Left renal cortex interstitium (tissue), 4 donors: ENCODE results near the gene RAET1L. TPM values are rescaled to one million over a fixed set of nuclear protein-coding genes. Genes with fewer than 3 reads are reported as not detected.
A peak's percentile ranks its signal among the peaks of the same experiment; 100 is the strongest.
"Not testable (repeated sequence)": the region's sequence is repeated elsewhere in the genome, so short reads cannot be mapped to it uniquely, and the experiment has no call there.

Source experiments
- DNase-seq, 4 donors: peaks; one replicate each; pipeline ENCODE4 v3.0.0-alpha.2; 2013; ENCODE audit warnings: low read depth in 4 of 4, low spot score in 2 of 4, missing footprints in 1 of 4
- polyA plus RNA-seq, 4 donors: library from polyadenylated mRNA; unstranded; fragments of 120-200 nt; gene quantifications; one replicate each; pipeline ENCODE4 v1.2.1, GENCODE V29; 2013; ENCODE audit not compliant: insufficient read length in 4 of 4

RAET1L gene
- polyA plus RNA-seq, result not detected

GRCh38 chr6:150025201-150025917, at the start of gene RAET1L:
Gene RAET1L, minus strand, starts transcription at chr6:150025532. Its CDS starts 61 bp downstream, at chr6:150025471.
- DNase-seq, result no peak

- DNase-seq, result no peak
Measured at GRCh38 chr6:150075034-150075421, 49.7 kb upstream of the RAET1L start.

GRCh38 chr6:150074396-150075033, 49.2 kb upstream of the RAET1L start:
- DNase-seq, result not testable (repeated sequence)

GRCh38 chr6:150072201-150072600, 46.9 kb upstream of the RAET1L start:
- DNase-seq, result no peak

GRCh38 chr6:150070236-150070818, 45.0 kb upstream of the RAET1L start:
- no peak for DNase-seq

GRCh38 chr6:150069706-150070105, 44.4 kb upstream of the RAET1L start:
- DNase-seq, result no peak

- DNase-seq, result peak in 3 of 4 donors; percentile 77 to 81 (median 79)
Measured at GRCh38 chr6:150068720-150069648, 43.7 kb upstream of the RAET1L start, which contains the start of gene ULBP3. Gene ULBP3, minus strand, starts transcription at chr6:150069121. Its CDS starts 55 bp downstream, at chr6:150069066.

- DNase-seq, result no peak
Measured at GRCh38 chr6:150068151-150068550, 42.8 kb upstream of the RAET1L start.

- DNase-seq, result no peak
Measured at GRCh38 chr6:150065083-150065482, 39.8 kb upstream of the RAET1L start.

- DNase-seq, result no peak
Measured at GRCh38 chr6:150063640-150064039, 38.3 kb upstream of the RAET1L start.

- not testable (repeated sequence) for DNase-seq
Measured at GRCh38 chr6:150059973-150060372, 34.6 kb upstream of the RAET1L start.

GRCh38 chr6:150058986-150059385, 33.7 kb upstream of the RAET1L start:
- DNase-seq, result no peak

GRCh38 chr6:150058231-150058792, 33.0 kb upstream of the RAET1L start:
- no peak for DNase-seq

GRCh38 chr6:150057501-150057951, 32.2 kb upstream of the RAET1L start:
- DNase-seq, result no peak

- no peak for DNase-seq
Measured at GRCh38 chr6:150056916-150057315, 31.6 kb upstream of the RAET1L start.

GRCh38 chr6:150056156-150056555, 30.8 kb upstream of the RAET1L start:
- no peak for DNase-seq

- no peak for DNase-seq
Measured at GRCh38 chr6:150055131-150055530, 29.8 kb upstream of the RAET1L start.

GRCh38 chr6:150053450-150053849, 28.1 kb upstream of the RAET1L start:
- no peak for DNase-seq

- no peak for DNase-seq
Measured at GRCh38 chr6:150050846-150051245, 25.5 kb upstream of the RAET1L start.

- no peak for DNase-seq
Measured at GRCh38 chr6:150048099-150048498, 22.8 kb upstream of the RAET1L start.
